ENCODE measurements around the gene DCUN1D2. TPM values are rescaled to one million over a fixed set of nuclear protein-coding genes. Genes with fewer than 3 reads are reported as not detected.

The DCUN1D2 gene
- total RNA-seq, 2 donors from 2014 or later, result 35.8 to 44.7 TPM

DNA sequence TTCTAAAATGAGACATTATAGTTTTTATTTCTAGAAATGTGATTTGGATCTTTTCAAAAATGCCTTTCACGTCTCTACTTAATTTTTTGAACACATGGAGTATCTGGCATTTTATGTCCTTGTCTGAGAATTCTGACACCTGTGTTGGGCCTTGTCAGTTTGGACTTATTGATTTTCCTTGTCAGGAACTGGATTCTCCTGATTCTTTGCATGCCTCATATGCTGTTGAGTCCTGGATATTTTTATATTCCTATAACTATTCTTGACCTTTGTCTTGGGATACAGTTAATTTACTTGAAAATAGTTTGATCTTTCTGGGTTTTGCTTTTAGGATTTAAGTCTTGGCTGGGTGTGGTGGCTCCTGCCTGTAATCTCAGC is 47.5 kb downstream of the DCUN1D2 start:
- H3K4me1 ChIP-seq (ENCODE audit: control insufficient read depth, insufficient read depth, low read length), result no peaks in the 10 kb centered on the region
- peaks cover 2% of the 10 kb centered on the region for H3K9me3 Mint-ChIP-seq
- no peak overlapping the region for H3K9ac ChIP-seq (ENCODE audit: extremely low read depth, low read length, poor library complexity, severe bottlenecking)
- peaks cover 10% of the 10 kb centered on the region for H3K9me3 ChIP-seq (ENCODE audit: control insufficient read depth, low read length)
- 89 to 95% methylated on average over 1 of the region's 1 CpG for WGBS, 2 experiments (ENCODE audit: insufficient coverage in 1 of 2, insufficient read length in 1 of 2)
- no peak overlapping the region for H3K27ac Mint-ChIP-seq
- no peaks in the 10 kb centered on the region for H3K4me1 Mint-ChIP-seq
- no peak overlapping the region for H3K4me3 Mint-ChIP-seq
- no peak overlapping the region for H3K4me3 ChIP-seq (ENCODE audit: low read length)
- H3K36me3 ChIP-seq (ENCODE audit: control insufficient read depth, insufficient read depth, low read length), result peaks cover 5% of the 10 kb centered on the region
- no peaks in the 10 kb centered on the region for H3K27me3 ChIP-seq (ENCODE audit: control insufficient read depth, insufficient read depth, low read length, poor library complexity, severe bottlenecking)
- H3K36me3 Mint-ChIP-seq (ENCODE audit: low read depth), result peaks cover 44% of the 10 kb centered on the region
- no peak for DNase-seq
- no peaks in the 10 kb centered on the region for H3K27me3 Mint-ChIP-seq (ENCODE audit: insufficient read depth)
- no peak overlapping the region for H3K27ac ChIP-seq (ENCODE audit: low read depth, low read length)
- TF ChIP-seq, protein P1, sequence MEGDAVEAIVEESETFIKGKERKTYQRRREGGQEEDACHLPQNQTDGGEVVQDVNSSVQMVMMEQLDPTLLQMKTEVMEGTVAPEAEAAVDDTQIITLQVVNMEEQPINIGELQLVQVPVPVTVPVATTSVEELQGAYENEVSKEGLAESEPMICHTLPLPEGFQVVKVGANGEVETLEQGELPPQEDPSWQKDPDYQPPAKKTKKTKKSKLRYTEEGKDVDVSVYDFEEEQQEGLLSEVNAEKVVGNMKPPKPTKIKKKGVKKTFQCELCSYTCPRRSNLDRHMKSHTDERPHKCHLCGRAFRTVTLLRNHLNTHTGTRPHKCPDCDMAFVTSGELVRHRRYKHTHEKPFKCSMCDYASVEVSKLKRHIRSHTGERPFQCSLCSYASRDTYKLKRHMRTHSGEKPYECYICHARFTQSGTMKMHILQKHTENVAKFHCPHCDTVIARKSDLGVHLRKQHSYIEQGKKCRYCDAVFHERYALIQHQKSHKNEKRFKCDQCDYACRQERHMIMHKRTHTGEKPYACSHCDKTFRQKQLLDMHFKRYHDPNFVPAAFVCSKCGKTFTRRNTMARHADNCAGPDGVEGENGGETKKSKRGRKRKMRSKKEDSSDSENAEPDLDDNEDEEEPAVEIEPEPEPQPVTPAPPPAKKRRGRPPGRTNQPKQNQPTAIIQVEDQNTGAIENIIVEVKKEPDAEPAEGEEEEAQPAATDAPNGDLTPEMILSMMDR (conservative IDR thresholded peaks at IDR 0.05), result no peak

GRCh38 chr13:113442354-113442984 is 48.0 kb downstream of the DCUN1D2 start:
- peaks cover 10% of the 10 kb centered on the region for H3K9me3 ChIP-seq (ENCODE audit: control insufficient read depth, low read length)
- no peaks in the 10 kb centered on the region for H3K27me3 ChIP-seq (ENCODE audit: control insufficient read depth, insufficient read depth, low read length, poor library complexity, severe bottlenecking)
- H3K9ac ChIP-seq (ENCODE audit: extremely low read depth, low read length, poor library complexity, severe bottlenecking), result no peak overlapping the region
- peaks cover 39% of the 10 kb centered on the region for H3K36me3 Mint-ChIP-seq (ENCODE audit: low read depth)
- no peak for DNase-seq
- H3K9me3 Mint-ChIP-seq, result peaks cover 2% of the 10 kb centered on the region
- no peak overlapping the region for H3K27ac ChIP-seq (ENCODE audit: low read depth, low read length)
- H3K4me1 Mint-ChIP-seq, result no peaks in the 10 kb centered on the region
- no peak overlapping the region for H3K4me3 Mint-ChIP-seq
- TF ChIP-seq, protein P1 (conservative IDR thresholded peaks at IDR 0.05), result no peak
- no peaks in the 10 kb centered on the region for H3K4me1 ChIP-seq (ENCODE audit: control insufficient read depth, insufficient read depth, low read length)
- no peak overlapping the region for H3K27ac Mint-ChIP-seq
- no peaks in the 10 kb centered on the region for H3K27me3 Mint-ChIP-seq (ENCODE audit: insufficient read depth)
- WGBS, 2 experiments (ENCODE audit: insufficient coverage in 1 of 2, insufficient read length in 1 of 2), result 88 to 94% methylated on average over 10 of the region's 10 CpGs
- H3K36me3 ChIP-seq (ENCODE audit: control insufficient read depth, insufficient read depth, low read length), result peaks cover 5% of the 10 kb centered on the region
- H3K4me3 ChIP-seq (ENCODE audit: low read length), result no peak overlapping the region

DNA sequence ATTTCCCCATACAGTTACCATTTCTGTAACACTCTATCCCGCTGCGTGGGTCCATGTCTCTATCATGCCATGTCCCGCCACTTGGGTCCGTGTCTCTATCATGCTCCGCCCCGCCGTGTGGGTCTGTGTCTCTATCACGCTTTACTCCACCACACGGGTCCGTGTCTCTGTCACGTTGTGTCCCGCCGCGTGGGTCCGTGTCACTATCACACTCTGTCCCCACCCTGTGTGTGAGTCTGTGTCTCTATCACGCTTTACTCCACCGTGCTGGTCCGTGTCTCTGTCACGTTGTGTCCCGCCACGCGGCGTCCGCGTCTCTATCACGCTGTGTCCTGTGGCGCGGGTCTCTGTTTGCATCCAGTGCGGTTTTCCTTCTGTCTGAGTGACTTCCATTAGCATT is 48.9 kb downstream of the DCUN1D2 start:
- Histone ChIP-seq H3K9ac (ENCODE audit: extremely low read depth, low read length, poor library complexity, severe bottlenecking) (no peak overlapping the region), H3K27ac (ENCODE audit: low read depth, low read length) (no peak overlapping the region), H3K4me1 (ENCODE audit: control insufficient read depth, insufficient read depth, low read length) (no peaks in the 10 kb centered on the region), H3K9me3 (ENCODE audit: control insufficient read depth, low read length) (peaks cover 10% of the 10 kb centered on the region), H3K27me3 (ENCODE audit: control insufficient read depth, insufficient read depth, low read length, poor library complexity, severe bottlenecking) (no peaks in the 10 kb centered on the region), H3K36me3 (ENCODE audit: control insufficient read depth, insufficient read depth, low read length) (peaks cover 5% of the 10 kb centered on the region), H3K4me3 (ENCODE audit: low read length) (no peak overlapping the region)
- Mint-ChIP-seq H3K4me3 (no peak overlapping the region), H3K4me1 (no peaks in the 10 kb centered on the region), H3K27ac (no peak overlapping the region), H3K9me3 (peaks cover 2% of the 10 kb centered on the region), H3K36me3 (ENCODE audit: low read depth) (peaks cover 36% of the 10 kb centered on the region), H3K27me3 (ENCODE audit: insufficient read depth) (no peaks in the 10 kb centered on the region)
- TF ChIP-seq, protein P1 (conservative IDR thresholded peaks at IDR 0.05), result no peak
- WGBS, 2 experiments (ENCODE audit: insufficient coverage in 1 of 2, insufficient read length in 1 of 2), result 92 to 95% methylated on average over 29 of the region's 29 CpGs
- no peak for DNase-seq
